HG03354 (cell line): ENCODE results near the gene SOCS1.

Experiments used
- ATAC-seq: cut with Tn5 transposase; IDR thresholded peaks from one replicate; pipeline ENCODE4 v1.9.1; 2021; ENCODE audit warnings: mild to moderate bottlenecking; ENCODE audit not compliant: unreplicated experiment, poor library complexity, severe bottlenecking

Gene SOCS1

DNA sequence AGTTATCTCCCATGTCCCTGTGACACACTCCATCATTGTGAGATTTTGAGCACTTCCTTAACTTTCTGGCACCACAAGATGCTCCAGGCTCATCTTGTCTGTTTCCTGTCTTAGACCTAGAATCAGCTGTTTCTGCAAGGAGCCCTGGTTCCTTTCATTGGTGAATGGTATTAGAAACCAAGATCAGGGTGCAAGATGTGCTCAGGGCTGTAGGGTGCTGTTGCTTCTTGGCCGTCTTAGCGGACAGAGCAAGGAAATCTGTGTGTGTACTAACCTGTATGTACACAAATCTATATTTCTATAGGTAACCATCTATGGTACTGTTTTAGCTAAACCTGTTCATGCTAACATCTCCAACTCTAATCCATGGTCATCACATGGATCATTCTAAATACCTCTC lies 33.2 kb upstream of the SOCS1 start:
- ATAC-seq: no peak

GRCh38 chr16:11285842-11286241 lies 29.8 kb upstream of the SOCS1 start:
- no peak for ATAC-seq

GRCh38 chr16:11283820-11284248 lies 27.8 kb upstream of the SOCS1 start:
- ATAC-seq: no peak

- ATAC-seq: no peak
Measured at GRCh38 chr16:11280616-11281522, 24.9 kb upstream of the SOCS1 start, which contains the start of gene PRM1. Gene PRM1 (minus strand): TSS chr16:11281330. CDS start chr16:11281238, 92 bp downstream.

DNA sequence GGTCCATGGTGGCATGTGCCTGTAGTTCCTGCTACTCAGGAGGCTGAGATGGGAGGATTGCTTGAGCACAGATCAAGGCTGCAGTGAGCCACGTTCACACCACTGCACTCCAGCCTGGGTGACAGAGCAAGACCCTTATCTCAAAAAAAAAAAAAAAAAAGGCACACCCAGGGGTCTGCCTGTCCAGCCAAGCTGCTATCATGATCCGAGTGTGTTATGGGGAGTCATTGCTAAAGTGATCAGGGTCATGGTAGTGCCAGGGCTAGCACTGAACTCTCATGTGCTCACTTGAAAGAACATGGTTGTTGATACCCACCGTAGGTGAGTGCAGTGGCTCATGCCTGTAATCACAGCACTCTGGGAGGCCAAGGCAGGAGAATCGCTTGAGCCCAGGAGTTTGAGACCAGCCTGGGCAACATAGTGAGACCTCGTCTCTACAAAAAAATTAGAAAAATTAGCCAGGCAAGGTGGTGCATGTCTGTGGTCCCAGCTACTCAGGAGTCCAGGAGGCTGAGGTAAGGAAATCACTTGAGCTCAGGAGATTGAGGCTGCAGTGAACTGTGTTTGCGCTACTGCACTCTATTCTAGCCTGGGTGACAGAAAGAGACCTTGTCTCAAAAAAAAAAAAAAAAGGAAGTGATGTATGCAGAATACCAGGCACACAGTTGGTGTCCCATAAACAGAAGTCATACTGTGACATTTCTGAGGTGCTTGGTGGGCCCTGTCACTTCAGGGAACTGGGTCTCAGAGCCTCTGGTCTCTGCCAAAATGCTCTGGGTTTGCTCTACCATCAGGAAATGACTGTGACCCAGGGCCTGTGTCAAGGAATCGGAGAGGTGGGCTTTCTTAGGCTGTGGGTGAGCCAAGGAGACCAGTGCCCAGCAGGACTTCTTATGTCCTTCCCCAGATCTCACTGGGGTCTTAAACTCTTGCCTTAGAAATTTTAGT lies 23.0 kb upstream of the SOCS1 start:
- ATAC-seq: no peak

DNA sequence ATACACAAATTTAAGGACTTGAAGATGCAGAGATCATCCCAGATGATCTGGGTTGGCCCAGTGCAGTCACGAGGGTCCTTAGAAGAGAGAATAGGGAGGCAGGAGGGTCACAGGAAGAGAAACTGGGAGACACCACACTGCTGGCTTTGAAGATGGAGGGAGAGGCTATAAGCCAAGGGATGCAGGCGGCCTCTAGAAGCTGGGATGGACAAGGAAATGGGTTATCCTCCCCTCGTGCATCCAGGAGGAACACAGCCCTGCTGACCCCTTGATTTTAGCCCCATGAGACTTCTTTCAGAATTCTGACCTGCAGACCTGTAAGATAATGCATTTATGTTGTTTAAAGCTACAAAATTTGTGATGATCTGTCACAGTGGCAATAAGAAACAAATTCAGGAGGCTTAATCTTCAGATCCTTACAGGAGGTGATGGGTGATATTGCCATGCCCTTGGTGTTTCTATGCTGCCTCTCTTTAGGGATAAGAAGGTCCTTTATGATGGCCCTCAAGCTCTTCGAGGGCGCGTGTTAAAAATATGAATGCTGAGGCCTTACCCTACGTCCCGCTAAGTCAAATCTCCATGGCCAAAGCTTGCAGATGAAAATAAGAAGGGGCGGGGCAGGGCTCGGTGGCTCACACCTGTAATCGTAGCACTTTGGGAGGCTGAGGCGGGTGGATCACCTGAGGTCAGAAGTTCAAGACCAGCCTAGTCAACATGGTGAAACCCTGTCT lies 21.8 kb upstream of the SOCS1 start:
- ATAC-seq: no peak

DNA sequence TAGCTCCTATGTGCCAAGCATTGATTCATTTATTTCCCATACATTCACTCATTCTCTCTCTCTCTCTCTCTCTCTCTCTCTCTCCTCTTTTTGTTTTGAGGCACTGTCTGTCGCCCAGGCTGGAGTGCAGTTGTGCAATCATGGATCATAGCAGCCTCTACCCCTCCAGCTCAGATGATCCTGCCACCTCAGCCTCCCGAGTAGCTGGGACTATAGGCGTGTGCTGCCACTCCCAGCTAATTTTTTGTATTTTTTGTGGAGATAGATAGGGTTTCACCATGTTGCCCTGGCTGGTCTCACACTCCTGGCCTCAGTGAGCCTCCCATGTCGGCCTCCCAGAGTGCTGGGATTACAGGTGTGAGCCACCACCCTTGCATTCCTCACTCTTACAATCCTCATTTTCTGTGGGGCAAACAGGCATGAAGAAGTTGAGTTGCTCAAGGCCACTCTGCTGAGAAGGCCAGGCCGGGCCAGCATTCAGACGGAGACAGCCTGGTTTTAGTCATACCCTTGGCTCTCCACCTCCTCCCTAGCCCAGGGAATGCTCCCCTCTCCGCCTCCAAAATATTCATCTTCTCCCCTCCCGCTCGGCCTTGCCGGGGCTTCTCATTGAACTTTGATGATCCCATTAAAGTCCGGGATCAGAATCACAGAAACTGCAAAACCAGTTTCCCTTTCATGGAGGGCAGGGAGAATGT lies 21.0 kb upstream of the SOCS1 start:
- no peak for ATAC-seq

DNA sequence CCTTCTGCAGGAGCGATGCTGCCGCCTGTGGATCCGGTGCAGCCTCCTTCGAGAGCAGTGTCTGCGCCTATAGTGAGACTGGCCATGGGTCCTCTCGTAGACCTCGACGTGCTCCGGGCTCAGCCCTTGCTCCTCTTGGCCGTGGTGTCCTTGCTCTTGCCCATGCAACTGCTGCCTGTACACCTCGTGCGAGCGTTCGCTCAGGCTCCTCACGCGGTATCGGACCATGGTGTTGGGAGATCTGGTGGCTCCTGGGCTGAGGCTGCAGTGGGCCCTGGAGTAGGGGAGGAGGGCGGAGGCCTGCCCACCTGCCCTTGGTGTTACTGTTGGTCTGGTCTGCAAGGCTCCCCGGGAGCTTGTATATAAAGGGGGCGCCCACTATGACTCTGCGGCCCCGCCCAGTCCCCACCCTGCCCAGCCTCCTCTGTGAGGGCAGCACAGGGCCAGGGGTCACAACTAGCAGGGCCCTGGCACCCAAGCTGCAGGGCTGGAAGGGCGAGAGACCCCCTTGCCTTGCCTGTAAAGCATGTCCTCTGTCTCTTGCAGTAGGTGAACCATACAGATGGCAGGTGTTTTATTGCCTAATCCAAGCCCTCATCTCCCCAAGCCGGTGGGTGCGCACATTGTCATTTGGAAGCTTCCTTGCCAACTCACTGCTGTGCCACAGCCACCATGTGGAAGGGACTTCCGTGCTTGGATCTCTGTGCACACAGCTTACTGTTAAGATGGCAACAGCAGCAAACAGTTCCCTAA lies 20.3 kb upstream of the SOCS1 start, which contains the start of gene PRM2:
Gene PRM2 (minus strand): TSS at position 338 of the 753 bp plus-strand sequence. CDS start 110 bp downstream, at position 228.
- ATAC-seq: no peak

DNA sequence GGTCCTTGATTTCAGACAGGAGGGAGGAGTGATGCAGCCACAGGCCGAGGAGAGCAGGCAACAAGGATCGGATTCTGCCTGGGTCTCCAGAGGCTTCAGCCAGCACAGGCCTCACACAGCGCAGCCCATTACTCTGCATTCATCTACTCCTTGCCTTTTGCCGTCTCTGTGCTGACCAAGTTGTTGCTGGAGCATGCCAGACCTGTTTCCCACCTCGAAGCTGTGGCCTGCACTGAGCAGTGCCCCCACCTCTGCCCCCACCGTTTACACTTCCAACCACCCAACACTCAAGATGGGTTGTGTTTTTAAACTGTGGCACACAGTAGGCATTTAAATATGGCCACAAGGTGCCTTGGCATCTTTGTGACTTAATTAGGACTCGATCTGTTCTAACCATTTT lies 19.0 kb upstream of the SOCS1 start:
- no peak for ATAC-seq

GRCh38 chr16:11273721-11274324 lies 17.8 kb upstream of the SOCS1 start:
- ATAC-seq: no peak

- ATAC-seq: no peak
Measured at GRCh38 chr16:11272921-11273720, 17.1 kb upstream of the SOCS1 start, which contains the start of gene PRM3. Gene PRM3 (minus strand): TSS chr16:11273629. CDS start chr16:11273595, 34 bp downstream.

DNA sequence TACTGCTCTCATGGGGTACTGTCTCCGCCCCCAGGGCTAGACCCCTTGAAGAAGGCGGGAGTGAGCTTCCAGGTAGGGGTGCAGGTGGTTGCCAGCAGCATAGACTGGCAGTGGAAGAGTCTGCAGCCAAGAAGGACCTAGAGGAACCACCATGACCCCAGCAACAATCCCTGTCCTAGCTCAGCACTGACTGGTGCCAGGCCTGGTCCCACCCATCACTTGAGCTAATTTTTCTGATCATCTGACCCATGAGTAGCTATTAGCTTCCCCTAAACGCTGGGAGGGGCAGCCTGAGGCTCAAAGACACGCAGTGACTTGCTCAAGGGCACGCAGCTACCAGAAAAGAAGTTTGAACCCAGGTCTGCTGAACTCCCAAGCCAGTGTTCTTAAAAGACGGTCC lies 16.5 kb upstream of the SOCS1 start:
- no peak for ATAC-seq

GRCh38 chr16:11271610-11272009 lies 15.6 kb upstream of the SOCS1 start:
- ATAC-seq: no peak

GRCh38 chr16:11270602-11271162 lies 14.7 kb upstream of the SOCS1 start:
- no peak for ATAC-seq

DNA sequence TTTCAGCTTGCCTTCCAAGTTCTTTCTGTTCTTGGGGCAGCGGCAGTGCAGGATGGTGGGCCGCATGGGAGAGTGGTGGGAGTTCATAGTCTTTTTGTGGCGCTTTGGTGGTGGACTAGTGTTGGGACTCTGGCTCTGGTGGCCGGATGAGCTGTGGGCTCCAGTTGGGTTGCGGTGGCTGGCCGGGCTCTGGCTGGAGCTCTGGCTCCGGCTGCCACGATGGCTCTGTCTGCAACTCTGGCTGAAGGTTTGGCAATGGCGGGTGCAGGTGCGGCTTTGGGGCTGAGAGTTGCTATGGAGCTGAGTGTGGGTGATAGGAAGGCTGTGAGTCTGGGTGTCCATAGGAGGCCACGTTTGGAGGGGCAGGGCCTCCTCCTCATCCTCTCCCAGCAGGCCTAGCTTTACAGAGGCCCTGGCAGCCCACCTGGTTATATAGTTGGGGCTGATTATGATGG lies 12.9 kb upstream of the SOCS1 start, which contains the start of gene TNP2:
Gene TNP2 (minus strand): TSS at position 405 of the 455 bp plus-strand sequence. CDS start 63 bp downstream, at position 342.
- no peak for ATAC-seq

DNA sequence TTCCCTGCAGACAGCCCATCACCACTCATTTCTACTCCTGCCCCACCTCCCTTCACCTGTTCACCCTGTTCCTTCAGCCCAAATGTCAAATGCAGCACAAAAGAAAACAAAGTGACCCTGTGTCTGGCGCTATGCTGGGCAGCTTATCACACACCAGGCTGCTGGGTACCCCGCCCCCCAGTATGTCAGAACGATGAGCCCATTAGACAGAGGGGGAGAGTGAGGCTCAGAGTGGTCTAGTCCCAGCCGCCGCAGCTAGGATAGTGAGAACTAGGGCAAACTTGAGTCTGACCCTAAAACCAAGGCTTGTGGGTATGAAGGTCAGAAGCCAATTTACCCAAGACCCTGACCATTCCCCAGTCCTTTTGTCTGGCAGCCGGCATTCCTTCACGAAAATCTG lies 9.1 kb upstream of the SOCS1 start:
- no peak for ATAC-seq
